Uterus (tissue), 2 donors: ENCODE measurements around the gene RNF225.

Experiments used
- CTCF ChIP-seq, 4 experiments: fragments of 200-600 bp in 2 of 4; fragments of 450-650 bp in 2 of 4; sonication (generic) in 2 of 4; IDR thresholded peaks; one replicate each; pipeline ENCODE4 v1.5.1; 2016 to 2019; ENCODE audit warnings: antibody characterized with exemption in 4 of 4, mild to moderate bottlenecking in 2 of 4, moderate library complexity in 1 of 4
- POLR2A ChIP-seq, 2 donors: fragments of 450-650 bp; IDR thresholded peaks; one replicate each; pipeline ENCODE4 v1.6.1; 2016; ENCODE audit warnings: antibody characterized with exemption in 2 of 2, mild to moderate bottlenecking in 1 of 2, moderate library complexity in 1 of 2

- TF ChIP-seq POLR2A (IDR thresholded peaks at IDR 0.05): peak; percentile 58 to 77
- no peak for TF ChIP-seq CTCF (IDR thresholded peaks at IDR 0.05)
These were observed 8.7 kb upstream of the RNF225 start, which contains the start of gene RPS5 for GRCh38 chr19:58386576-58387337.
